CD14-positive monocyte (primary cell): ENCODE measurements around the gene ASPSCR1. TPM values are rescaled to one million over a fixed set of nuclear protein-coding genes. Genes with fewer than 3 reads are reported as not detected.

Experiments
- DNase-seq, 3 donors: peaks; one replicate each; pipeline ENCODE4 v3.0.0-alpha.2; 2011 to 2022
- H2AFZ ChIP-seq: 2 replicates; pipeline ENCODE4 v1.6.0; 2012; ENCODE audit warnings: mild to moderate bottlenecking, low read depth, low read length, inconsistent platforms; ENCODE audit not compliant: insufficient read depth, poor library complexity, severe bottlenecking
- H3K27ac ChIP-seq, 2 donors: 1 replicate in 1 of 2; 2 replicates in 1 of 2; pipeline ENCODE4 v1.5.1; 2012 to 2013; ENCODE audit warnings: low read length in 2 of 2, control low read depth in 1 of 2, inconsistent platforms in 1 of 2, low read depth in 1 of 2, mild to moderate bottlenecking in 1 of 2
- H3K27me3 ChIP-seq, 2 donors: one replicate each; pipeline versions ENCODE4 v1.6.0 to v1.6.1; 2011 to 2013; ENCODE audit warnings: low read length in 2 of 2; ENCODE audit not compliant: control insufficient read depth in 2 of 2, insufficient read depth in 2 of 2
- H3K36me3 ChIP-seq, 2 donors: replicated peaks in 1 of 2; 1 replicate in 1 of 2; 2 replicates in 1 of 2; pipeline versions ENCODE4 v1.5.1 to v1.6.1; 2012 to 2013; ENCODE audit warnings: low read length in 2 of 2, control low read depth in 1 of 2, inconsistent platforms in 1 of 2, mild to moderate bottlenecking in 1 of 2; ENCODE audit not compliant: insufficient read depth in 2 of 2, control insufficient read depth in 1 of 2
- H3K4me1 ChIP-seq, 2 donors: 1 replicate in 1 of 2; 2 replicates in 1 of 2; pipeline versions ENCODE4 v1.5.1 to v1.6.1; 2012 to 2013; ENCODE audit warnings: low read length in 2 of 2, control low read depth in 1 of 2, inconsistent platforms in 1 of 2, mild to moderate bottlenecking in 1 of 2, moderate library complexity in 1 of 2; ENCODE audit not compliant: insufficient read depth in 2 of 2, control insufficient read depth in 1 of 2
- H3K4me2 ChIP-seq: replicated peaks from 2 replicates; pipeline ENCODE3; 2012; ENCODE audit warnings: low read length, moderate library complexity, mild to moderate bottlenecking; ENCODE audit not compliant: poor library complexity, severe bottlenecking; ENCODE audit errors: extremely low read depth
- H3K4me3 ChIP-seq, 3 experiments: fragments of 200-600 bp in 1 of 3; sonication (generic) in 1 of 3; replicated peaks in 1 of 3; 1 replicate in 2 of 3; 2 replicates in 1 of 3; pipeline ENCODE4 v1.5.1; 2011 to 2013; ENCODE audit warnings: low read length in 3 of 3, mild to moderate bottlenecking in 3 of 3, control low read depth in 2 of 3, low read depth in 2 of 3, inconsistent platforms in 1 of 3, moderate library complexity in 1 of 3
- H3K79me2 ChIP-seq: 2 replicates; pipeline ENCODE4 v1.6.0; 2012; ENCODE audit warnings: mild to moderate bottlenecking, control low read depth, inconsistent platforms, low read length, moderate library complexity; ENCODE audit not compliant: insufficient read depth
- H3K9ac ChIP-seq: 2 replicates; pipeline ENCODE4 v1.6.0; 2017; ENCODE audit warnings: low read length, mild to moderate bottlenecking; ENCODE audit not compliant: insufficient read depth, poor library complexity, severe bottlenecking
- H3K9me3 ChIP-seq, 2 donors: replicated peaks in 1 of 2; 1 replicate in 1 of 2; 2 replicates in 1 of 2; pipeline versions ENCODE4 v1.5.1 to v1.6.1; 2012 to 2013; ENCODE audit warnings: low read length in 2 of 2, control low read depth in 1 of 2; ENCODE audit not compliant: control insufficient read depth in 1 of 2, insufficient read depth in 1 of 2
- H4K20me1 ChIP-seq: 2 replicates; pipeline ENCODE4 v1.6.0; 2012; ENCODE audit warnings: mild to moderate bottlenecking, low read length, control low read depth, moderate library complexity; ENCODE audit not compliant: insufficient read depth
- H3K27ac Mint-ChIP-seq, 7 donors: one replicate each; pipeline ENCODE4 v1.8.0; 2020; ENCODE audit warnings: mild to moderate bottlenecking in 7 of 7, mixed read lengths in 7 of 7, moderate library complexity in 6 of 7, inconsistent platforms in 2 of 7
- H3K27me3 Mint-ChIP-seq, 3 donors: one replicate each; pipeline ENCODE4 v1.8.0; 2021 to 2022; ENCODE audit warnings: low read depth in 3 of 3, mild to moderate bottlenecking in 3 of 3, mixed read lengths in 3 of 3, moderate library complexity in 3 of 3, inconsistent platforms in 1 of 3
- H3K36me3 Mint-ChIP-seq, 2 donors: one replicate each; pipeline ENCODE4 v1.8.0; 2020; ENCODE audit warnings: mixed read lengths in 2 of 2, inconsistent platforms in 1 of 2, mild to moderate bottlenecking in 1 of 2
- H3K4me1 Mint-ChIP-seq: one replicate; pipeline ENCODE4 v1.8.0; 2020; ENCODE audit warnings: mild to moderate bottlenecking, mixed read lengths
- H3K4me3 Mint-ChIP-seq, 2 donors: one replicate each; pipeline ENCODE4 v1.8.0; 2020; ENCODE audit warnings: mild to moderate bottlenecking in 2 of 2, mixed read lengths in 2 of 2, moderate library complexity in 1 of 2
- H3K9me3 Mint-ChIP-seq, 7 donors: one replicate each; pipeline ENCODE4 v1.8.0; 2020 to 2022; ENCODE audit warnings: mixed read lengths in 7 of 7, mild to moderate bottlenecking in 6 of 7, moderate library complexity in 6 of 7, inconsistent platforms in 2 of 7
- CTCF ChIP-seq: fragments of 200-600 bp; IDR thresholded peaks from one replicate; pipeline ENCODE4 v1.8.0; 2022; ENCODE audit warnings: antibody characterized with exemption, mild to moderate bottlenecking
- WGBS: methylation state at CpG from one replicate; pipeline ENCODE4 v1.1.5; 2013; ENCODE audit warnings: missing lambda C conversion rate; ENCODE audit not compliant: insufficient coverage; 5-methylcytosine and 5-hydroxymethylcytosine counted together
- intact Hi-C, 2 donors: fragments of 100-400 bp; cut with micrococcal nuclease; formaldehyde crosslinking; loops; one replicate each; pipeline versions ENCODE4 v1.15.0 to v1.15.1; 2023
- polyA plus RNA-seq, 3 donors: library from polyadenylated mRNA; depleted of rRNA in 1 of 3; unstranded in 2 of 3; stranded (reverse) in 1 of 3; fragments of 300-500 nt in 2 of 3; fragments of >200 nt in 1 of 3; fragmentation: Illumina TruSeq in 2 of 3; gene quantifications; 1 replicate in 2 of 3; 2 replicates in 1 of 3; pipeline ENCODE4 v1.2.3, GENCODE V29; 2012 to 2021

ASPSCR1 gene
- polyA plus RNA-seq, 3 donors, result 25.5 to 31.9 (median 25.6) TPM

- 98% methylated on average over 20 of the region's 38 CpGs for WGBS
- peaks cover 16% of the 10 kb centered on the region for H4K20me1 ChIP-seq
- H3K4me1 Mint-ChIP-seq, result peaks cover 25% of the 10 kb centered on the region
- H3K4me1 ChIP-seq, result peaks cover 38 to 53% of the 10 kb centered on the region in 2 donors
- H3K27me3 ChIP-seq, result peaks cover 6 to 10% of the 10 kb centered on the region in 2 donors
- H3K4me3 Mint-ChIP-seq, result no peak overlapping the region
- H3K27ac ChIP-seq, result no peak overlapping the region
- H3K27ac Mint-ChIP-seq, result no peak overlapping the region
- H2AFZ ChIP-seq, result no peak overlapping the region
- intact Hi-C loops, result loop anchor here (10.0 kb wide), 3 partner anchors 61 to 421 kb away; partner anchors contain the start of genes CYBC1 (in 1 of the 2), FASN (in 1 of the 2) and NARF (in 1 of the 2)
- H3K9me3 Mint-ChIP-seq, result peaks cover 0 to 5% (median 0%) of the 10 kb centered on the region in 7 donors
- H3K4me2 ChIP-seq, result no peak overlapping the region
- H3K9me3 ChIP-seq, result no peaks in the 10 kb centered on the region
- no peak for TF ChIP-seq CTCF
- H3K79me2 ChIP-seq, result peaks cover 3% of the 10 kb centered on the region
- H3K36me3 Mint-ChIP-seq, result peaks cover 13 to 28% of the 10 kb centered on the region in 2 donors
- H3K4me3 ChIP-seq, result no peak overlapping the region
- no peak for DNase-seq
- peaks cover 0 to 7% of the 10 kb centered on the region in 2 donors for H3K36me3 ChIP-seq
- H3K27me3 Mint-ChIP-seq, result peaks cover 11 to 25% (median 16%) of the 10 kb centered on the region in 3 donors
- no peak overlapping the region for H3K9ac ChIP-seq
Measured at GRCh38 chr17:82033359-82034085, 56.1 kb downstream of the ASPSCR1 start.

DNA sequence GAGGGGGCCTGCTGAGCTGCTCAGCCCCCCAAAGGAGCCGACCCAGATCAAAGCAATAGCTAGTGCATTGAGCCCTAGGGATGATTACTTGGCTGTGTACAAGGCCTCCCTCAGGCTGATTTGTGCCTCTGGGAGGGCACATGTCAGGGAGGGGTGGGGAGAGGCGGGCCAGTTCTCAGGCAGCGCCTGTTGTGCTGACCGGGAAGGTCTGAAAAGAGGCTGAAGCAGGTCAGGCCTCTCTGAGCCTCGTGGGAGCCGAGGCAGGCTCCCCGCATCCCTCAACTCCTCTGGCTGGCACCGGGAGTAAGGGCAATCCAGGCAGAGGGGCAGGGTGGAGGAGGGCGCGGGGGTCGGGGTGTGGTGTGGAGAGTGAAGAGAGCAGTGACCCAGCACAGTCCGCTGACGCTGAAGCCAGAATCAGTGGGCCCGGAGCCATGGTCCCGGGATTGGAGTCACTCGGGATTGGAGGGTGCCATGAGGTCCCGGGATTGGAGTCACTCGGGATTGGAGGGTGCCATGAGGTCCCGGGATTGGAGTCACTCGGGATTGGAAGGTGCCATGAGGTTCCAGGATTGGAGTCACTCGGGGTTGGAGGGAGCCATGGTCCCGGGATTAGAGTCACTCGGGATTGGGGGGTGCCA, 57.1 kb downstream of the ASPSCR1 start:
- peaks cover 0 to 7% of the 10 kb centered on the region in 2 donors for H3K36me3 ChIP-seq
- DNase-seq, result no peak
- H3K9me3 ChIP-seq, result no peaks in the 10 kb centered on the region
- peaks cover 11 to 23% (median 15%) of the 10 kb centered on the region in 3 donors for H3K27me3 Mint-ChIP-seq
- H3K4me1 ChIP-seq, result peaks cover 44 to 61% of the 10 kb centered on the region in 2 donors
- H3K79me2 ChIP-seq, result peaks cover 3% of the 10 kb centered on the region
- H3K9me3 Mint-ChIP-seq, result peaks cover 0 to 5% (median 0%) of the 10 kb centered on the region in 7 donors
- no peak overlapping the region for H3K27ac Mint-ChIP-seq
- no peak overlapping the region for H3K9ac ChIP-seq
- intact Hi-C loops, result loop anchor here (5.0 to 10.0 kb wide), 4 partner anchors 60 to 420 kb away; partner anchors contain the start of genes CYBC1 (in 1 of the 2), FASN (in 1 of the 2), NARF (in 1 of the 2) and SLC25A10 (in 1 of the 2)
- peaks cover 13 to 22% of the 10 kb centered on the region in 2 donors for H3K36me3 Mint-ChIP-seq
- H3K4me3 ChIP-seq, result no peak overlapping the region
- 94% methylated on average over 18 of the region's 23 CpGs for WGBS
- no peak for TF ChIP-seq CTCF
- H3K27me3 ChIP-seq, result peaks cover 6 to 10% of the 10 kb centered on the region in 2 donors
- no peak overlapping the region for H3K4me2 ChIP-seq
- H3K4me1 Mint-ChIP-seq, result peaks cover 33% of the 10 kb centered on the region
- H3K27ac ChIP-seq, result no peak overlapping the region
- H4K20me1 ChIP-seq, result peaks cover 16% of the 10 kb centered on the region
- no peak overlapping the region for H3K4me3 Mint-ChIP-seq
- no peak overlapping the region for H2AFZ ChIP-seq
